HG03064 (cell line): ENCODE data around the gene PHLPP1.
"Not testable (repeated sequence)": the region's sequence is repeated elsewhere in the genome, so short reads cannot be mapped to it uniquely, and the experiment has no call there.

Experiments used
- ATAC-seq: cut with Tn5 transposase; IDR thresholded peaks from one replicate; pipeline ENCODE4 v1.9.1; 2021; ENCODE audit warnings: low read depth; ENCODE audit not compliant: unreplicated experiment

PHLPP1 gene

GRCh38 chr18:62799977-62800376 is 84.6 kb downstream of the PHLPP1 start:
- ATAC-seq = no peak

GRCh38 chr18:62802523-62802922 is 87.2 kb downstream of the PHLPP1 start:
- no peak for ATAC-seq

GRCh38 chr18:62807396-62807795 is 92.1 kb downstream of the PHLPP1 start:
- no peak for ATAC-seq

DNA sequence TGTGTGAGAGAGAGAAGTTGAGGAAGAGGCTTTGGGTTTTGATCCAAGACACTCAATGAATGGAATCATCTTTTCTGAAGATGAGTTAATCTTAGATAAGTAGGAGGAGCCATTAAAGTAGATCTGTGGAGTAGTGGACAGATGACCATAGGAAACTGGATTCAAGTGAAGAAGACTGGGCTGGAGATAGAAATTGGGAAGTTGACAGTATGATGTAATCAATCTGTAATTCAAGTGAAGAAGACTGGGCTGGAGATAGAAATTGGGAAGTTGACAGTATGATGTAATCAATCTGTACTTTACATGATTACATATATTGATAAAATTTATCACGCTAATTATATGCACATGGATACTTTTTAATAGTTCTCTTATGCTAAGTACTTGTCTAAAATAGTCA is 92.8 kb downstream of the PHLPP1 start:
- no peak for ATAC-seq

- not testable (repeated sequence) for ATAC-seq
Measured at GRCh38 chr18:62809445-62809844, 94.1 kb downstream of the PHLPP1 start.

DNA sequence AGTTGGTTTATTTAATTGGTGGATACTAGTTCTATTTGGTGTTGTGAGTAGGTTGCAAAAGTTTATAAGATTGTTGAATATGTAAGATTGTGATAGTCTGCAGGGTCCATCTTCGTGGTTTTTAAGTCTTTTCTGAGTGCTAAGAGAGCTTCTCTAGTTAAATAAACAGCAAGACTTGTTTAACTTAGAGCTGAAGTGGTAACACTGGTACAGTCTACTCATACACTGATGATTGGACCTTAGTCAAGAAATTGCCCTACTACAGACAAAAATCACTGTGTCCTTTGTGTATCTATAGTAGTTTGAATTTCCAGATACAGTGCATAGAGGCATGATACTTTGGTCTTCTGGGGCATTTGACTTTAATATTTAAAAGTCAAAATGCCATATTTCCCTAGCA is 94.6 kb downstream of the PHLPP1 start:
- no peak for ATAC-seq

GRCh38 chr18:62810682-62811081 is 95.3 kb downstream of the PHLPP1 start:
- ATAC-seq = no peak

- no peak for ATAC-seq
Measured at GRCh38 chr18:62811674-62812073, 96.3 kb downstream of the PHLPP1 start.

DNA sequence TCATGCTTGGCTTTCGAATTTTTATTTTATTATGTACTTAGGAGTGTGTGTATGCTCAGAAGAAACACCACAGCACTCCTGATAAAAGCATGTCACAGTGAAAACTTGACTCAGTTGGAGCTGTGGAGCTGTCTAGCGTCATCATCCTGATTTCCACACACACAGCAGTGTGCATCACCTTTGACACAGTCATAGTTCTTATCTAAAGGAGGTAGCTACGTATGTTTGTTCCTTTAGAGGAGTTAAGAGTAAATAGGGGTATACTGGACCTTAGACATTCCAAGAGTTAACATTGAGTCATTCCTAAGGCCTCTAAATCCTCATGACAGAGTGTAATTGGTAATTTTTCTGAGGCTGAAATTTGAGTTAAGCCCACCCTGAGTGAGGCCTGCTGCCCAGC is 96.9 kb downstream of the PHLPP1 start:
- ATAC-seq = no peak

GRCh38 chr18:62812876-62813275 is 97.5 kb downstream of the PHLPP1 start:
- no peak for ATAC-seq

DNA sequence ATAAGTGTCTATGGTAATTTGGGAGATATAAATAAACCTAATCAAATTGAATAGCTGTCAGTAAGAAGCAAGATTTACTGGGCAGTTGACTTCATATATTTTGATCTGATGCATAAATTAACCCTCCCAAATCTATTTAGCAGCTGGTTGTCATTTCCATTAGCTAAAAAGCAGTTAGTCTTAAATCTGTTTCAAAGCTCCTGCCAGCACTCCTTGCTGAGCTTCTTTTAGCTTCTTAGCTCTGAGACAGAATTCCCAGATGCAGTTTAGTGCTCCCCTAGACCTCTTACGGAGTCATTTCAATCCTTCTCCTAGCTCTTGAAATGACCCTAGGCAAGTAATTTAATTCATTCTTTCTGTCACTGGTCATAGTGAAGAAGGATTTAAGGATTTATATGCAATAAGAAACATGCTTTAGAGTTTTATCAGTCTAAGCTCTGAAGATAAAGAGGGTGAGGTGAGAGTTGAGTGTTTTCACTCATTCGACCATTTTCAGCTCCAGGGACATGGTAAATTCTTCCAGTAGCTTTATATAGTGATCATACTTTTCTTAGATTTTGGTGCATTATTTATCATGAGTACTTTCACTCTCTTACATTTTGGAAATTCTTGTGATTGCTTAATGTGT is 98.9 kb downstream of the PHLPP1 start:
- no peak for ATAC-seq

DNA sequence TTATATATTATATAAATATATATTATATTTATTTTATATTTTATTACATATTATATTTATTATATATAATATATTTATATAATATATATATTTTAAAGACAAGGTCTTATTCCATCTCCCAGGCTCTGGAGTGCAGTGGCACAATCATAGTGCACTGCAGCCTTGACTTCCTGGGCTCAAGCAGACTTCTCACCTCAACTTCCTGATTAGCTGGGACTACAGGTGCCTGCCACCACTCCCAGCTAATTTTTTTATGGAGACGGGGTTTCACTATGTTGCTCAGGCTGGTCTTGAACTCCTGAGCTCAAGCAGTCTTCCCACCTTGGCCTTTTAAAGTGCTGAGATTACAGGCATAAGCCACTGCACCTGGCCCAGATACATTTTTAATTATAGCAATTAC is 110.0 kb downstream of the PHLPP1 start:
- ATAC-seq = no peak

DNA sequence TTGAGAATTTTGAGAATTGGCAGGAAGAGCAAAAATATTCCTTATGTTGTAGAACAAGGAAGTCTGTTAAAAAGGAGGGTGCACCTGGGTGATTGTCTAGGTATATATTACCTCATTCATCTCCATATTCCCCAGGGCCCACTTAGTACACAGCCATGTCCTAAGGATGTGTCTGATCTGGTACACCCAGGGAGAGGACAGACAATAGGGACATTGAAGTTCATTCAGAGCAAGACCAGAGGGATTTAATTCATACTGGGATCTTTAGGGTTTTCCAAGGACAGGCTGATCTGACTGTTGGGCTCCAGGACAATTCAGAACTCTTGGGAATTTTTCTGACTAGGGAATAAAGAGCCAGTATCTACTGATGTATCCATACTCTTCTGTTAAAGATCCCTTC is 112.1 kb downstream of the PHLPP1 start:
- ATAC-seq = no peak

- no peak for ATAC-seq
Measured at GRCh38 chr18:62828091-62828640, 112.8 kb downstream of the PHLPP1 start.

GRCh38 chr18:62828852-62829251 is 113.5 kb downstream of the PHLPP1 start:
- ATAC-seq = no peak

DNA sequence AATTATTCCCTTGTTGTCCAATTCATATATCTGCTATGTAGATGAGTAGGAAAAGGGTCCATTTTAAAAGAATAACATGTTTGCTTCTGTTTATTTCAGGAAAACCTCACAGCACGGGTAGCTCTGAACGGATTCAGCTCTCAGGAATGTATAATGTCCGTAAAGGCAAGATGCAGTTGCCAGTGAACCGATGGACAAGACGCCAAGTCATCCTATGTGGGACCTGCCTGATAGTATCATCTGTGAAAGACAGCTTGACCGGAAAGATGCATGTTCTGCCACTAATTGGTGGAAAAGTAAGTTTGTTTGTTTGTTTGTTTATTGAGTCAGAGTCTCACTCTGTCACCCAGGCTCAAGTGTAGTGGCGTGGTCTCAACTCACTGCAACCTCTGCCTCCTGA is 114.6 kb downstream of the PHLPP1 start:
- ATAC-seq = no peak

- peak; percentile 53 for ATAC-seq
Measured at GRCh38 chr18:62832282-62832681, 116.9 kb downstream of the PHLPP1 start.

DNA sequence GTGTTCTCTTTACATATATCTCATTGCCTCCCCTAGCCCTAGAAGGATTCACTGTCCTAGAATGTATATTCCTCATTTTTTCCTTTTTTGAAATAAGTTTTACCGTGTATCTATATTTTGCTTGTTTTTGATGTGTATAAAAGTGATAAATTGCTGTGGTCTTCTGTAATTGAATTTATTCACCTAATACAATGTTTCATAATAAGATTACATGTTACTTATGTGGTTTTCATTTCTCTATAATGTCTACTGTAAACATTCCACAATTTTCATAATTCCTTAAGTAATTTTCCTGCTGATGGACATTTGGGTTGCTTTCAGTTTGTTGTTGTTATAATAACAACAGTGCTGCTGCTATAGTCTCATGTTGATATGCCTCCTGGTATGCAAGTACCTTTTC is 118.2 kb downstream of the PHLPP1 start:
- ATAC-seq = no peak

DNA sequence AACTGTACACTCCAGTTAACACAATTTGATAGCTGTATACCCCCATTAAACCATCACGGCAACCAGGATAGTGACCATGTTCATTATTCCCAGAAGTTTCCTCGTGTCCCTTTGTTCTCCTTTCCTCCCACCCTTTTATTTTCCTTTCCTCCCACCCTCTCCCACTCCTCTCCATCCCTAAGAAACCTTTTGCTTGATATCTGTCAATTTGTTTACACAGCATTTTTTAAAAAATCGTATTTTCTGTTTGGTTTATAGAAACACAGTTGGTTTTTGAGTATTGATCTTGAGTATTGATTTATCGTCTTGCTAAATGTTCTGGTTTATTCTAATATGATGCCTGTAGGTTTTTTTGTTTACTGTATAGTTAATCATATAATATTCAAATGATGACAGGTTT is 119.4 kb downstream of the PHLPP1 start:
- no peak for ATAC-seq

GRCh38 chr18:62837011-62837410 is 121.7 kb downstream of the PHLPP1 start:
- no peak for ATAC-seq

DNA sequence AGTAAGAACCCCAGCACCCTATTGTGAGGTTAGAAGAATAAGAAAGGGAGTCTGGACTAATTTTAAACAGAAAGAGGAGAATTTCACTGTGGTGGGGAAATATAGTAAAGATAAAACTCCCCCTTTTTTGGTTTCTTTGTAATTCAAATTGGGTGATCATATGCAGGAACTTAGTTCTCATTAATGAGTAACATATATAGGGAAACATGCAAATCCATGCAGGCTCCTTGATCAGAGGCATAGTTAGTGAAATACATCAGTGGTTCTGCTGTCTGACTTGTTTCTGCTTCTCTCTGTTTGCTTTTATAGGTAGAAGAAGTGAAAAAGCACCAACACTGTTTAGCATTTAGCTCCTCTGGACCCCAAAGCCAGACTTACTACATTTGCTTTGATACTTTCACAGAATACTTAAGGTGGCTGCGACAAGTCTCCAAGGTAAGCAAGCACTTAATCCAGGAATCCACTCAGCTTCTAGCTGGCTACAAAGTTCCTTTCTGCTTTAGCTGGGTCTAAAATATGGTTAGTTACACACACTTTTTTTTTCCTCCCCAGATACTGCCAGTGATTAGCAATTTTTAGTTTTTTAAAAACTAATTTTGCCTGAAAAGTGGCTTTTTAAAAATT is 123.2 kb downstream of the PHLPP1 start:
- ATAC-seq = peak; percentile 83
